HepG2 (cell line): ENCODE measurements around the gene SNN. TPM values are rescaled to one million over a fixed set of nuclear protein-coding genes. Genes with fewer than 3 reads are reported as not detected.

Experiments used
- BRCA1 ChIP-seq: sonication (generic); formaldehyde crosslinking; IDR thresholded peaks from 2 replicates; pipeline ENCODE4 v1.4.0; 2020; ENCODE audit warnings: missing genetic modification reagents
- FOXK1 ChIP-seq: sonication (generic); formaldehyde crosslinking; IDR thresholded peaks from 2 replicates; pipeline ENCODE4 v1.4.0; 2020; ENCODE audit warnings: low read depth, missing genetic modification reagents, borderline replicate concordance
- HNRNPH1 ChIP-seq: fragments of 200-400 bp; formaldehyde crosslinking; optimal IDR thresholded peaks from 2 replicates; pipeline ENCODE3; 2017; ENCODE audit warnings: mild to moderate bottlenecking, low read depth, low read length
- ONECUT2 ChIP-seq: sonication (generic); formaldehyde crosslinking; IDR thresholded peaks from 2 replicates; pipeline ENCODE4 v1.4.0; 2020; ENCODE audit warnings: missing genetic modification reagents
- RCOR2 ChIP-seq: IDR thresholded peaks from 2 replicates; pipeline ENCODE4 v1.6.1; 2016; ENCODE audit warnings: missing biosample characterization, missing genetic modification reagents
- YY1 ChIP-seq: IDR thresholded peaks from 2 replicates; pipeline ENCODE4 v1.6.1; 2011; ENCODE audit warnings: low read length, low read depth, moderate library complexity, mild to moderate bottlenecking; ENCODE audit not compliant: insufficient read depth, insufficient replicate concordance
- ZBTB40 ChIP-seq, 2 experiments: fragments of 450-650 bp in 1 of 2; sonication (generic) in 1 of 2; formaldehyde crosslinking in 1 of 2; IDR thresholded peaks; 2 replicates each; pipeline versions ENCODE4 v1.6.1 to v1.8.0; 2016 to 2022; ENCODE audit warnings: antibody characterized with exemption in 1 of 2, mild to moderate bottlenecking in 1 of 2, missing genetic modification reagents in 1 of 2
- ZNF234 ChIP-seq: sonication (generic); formaldehyde crosslinking; conservative IDR thresholded peaks from 2 replicates; pipeline ENCODE4 v1.5.1; 2020; ENCODE audit warnings: mild to moderate bottlenecking, missing genetic modification reagents
- ZNF337 ChIP-seq: sonication (generic); formaldehyde crosslinking; IDR thresholded peaks from 2 replicates; pipeline ENCODE4 v1.5.1; 2020; ENCODE audit warnings: missing genetic modification reagents, low read depth, mild to moderate bottlenecking, borderline replicate concordance
- ZNF547 ChIP-seq: sonication (generic); formaldehyde crosslinking; IDR thresholded peaks from 2 replicates; pipeline ENCODE4 v1.5.1; 2020; ENCODE audit warnings: mild to moderate bottlenecking, missing genetic modification reagents
- ZNF646 ChIP-seq: sonication (generic); formaldehyde crosslinking; IDR thresholded peaks from 2 replicates; pipeline ENCODE4 v1.9.0; 2021; ENCODE audit warnings: mild to moderate bottlenecking, missing genetic modification reagents
- ZNF737 ChIP-seq: sonication (generic); formaldehyde crosslinking; IDR thresholded peaks from 2 replicates; pipeline ENCODE4 v1.5.0; 2020; ENCODE audit warnings: missing genetic modification reagents, mild to moderate bottlenecking, borderline replicate concordance
- polyA plus RNA-seq, 8 experiments: library from polyadenylated mRNA; depleted of rRNA in 3 of 8; stranded (reverse) in 7 of 8; unstranded in 1 of 8; fragments of >200 nt; fragmentation: Illumina TruSeq in 4 of 8; extraction: Trizol in 4 of 8; gene quantifications; 2 replicates each; pipeline versions ENCODE4 v1.2.1 to v1.2.3, GENCODE V29; 2011 to 2016; ENCODE audit warnings: low read depth in 4 of 8, missing spikeins in 1 of 8, mixed read lengths in 1 of 8; ENCODE audit not compliant: insufficient read depth in 1 of 8
- total RNA-seq, 5 experiments: library from RNA; depleted of rRNA; stranded (reverse); fragments of >200 nt; fragmentation: Illumina TruSeq; extraction: Trizol; gene quantifications; 2 replicates each; pipeline ENCODE4 v1.2.3, GENCODE V29; 2016; ENCODE audit warnings: low read depth in 1 of 5
- TF ChIP-seq, protein P1 (sequence below), 2 experiments: fragments of 450-650 bp in 1 of 2; sonication (generic) in 1 of 2; formaldehyde crosslinking; IDR thresholded peaks; 2 replicates each; pipeline versions ENCODE4 v1.5.0 to v1.8.0; 2020 to 2022; ENCODE audit warnings: mild to moderate bottlenecking in 1 of 2, missing genetic modification reagents in 1 of 2

SNN gene
- total and polyA plus RNA-seq, 2 of the 13 experiments (the other 11 are each of a cell fraction or from before 2014, with no cell fraction given), result 5.2 to 8.4 TPM

GRCh38 chr16:11632455-11632939 lies 35.8 kb upstream of the SNN start (continued):
- no peak for TF ChIP-seq FOXK1 (CRISPR knock-in tag)
- TF ChIP-seq, protein P1, sequence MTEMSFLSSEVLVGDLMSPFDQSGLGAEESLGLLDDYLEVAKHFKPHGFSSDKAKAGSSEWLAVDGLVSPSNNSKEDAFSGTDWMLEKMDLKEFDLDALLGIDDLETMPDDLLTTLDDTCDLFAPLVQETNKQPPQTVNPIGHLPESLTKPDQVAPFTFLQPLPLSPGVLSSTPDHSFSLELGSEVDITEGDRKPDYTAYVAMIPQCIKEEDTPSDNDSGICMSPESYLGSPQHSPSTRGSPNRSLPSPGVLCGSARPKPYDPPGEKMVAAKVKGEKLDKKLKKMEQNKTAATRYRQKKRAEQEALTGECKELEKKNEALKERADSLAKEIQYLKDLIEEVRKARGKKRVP (CRISPR knock-in tag; IDR thresholded peaks at IDR 0.05), result no peak
- TF ChIP-seq HNRNPH1, result no peak
- TF ChIP-seq ZBTB40 (IDR thresholded peaks at IDR 0.05), result no peak
- TF ChIP-seq ZBTB40 (CRISPR knock-in tag; IDR thresholded peaks at IDR 0.05), result peak; percentile 54; the same call in 1 of the 2 replicates
- no peak for TF ChIP-seq BRCA1 (CRISPR knock-in tag)
- TF ChIP-seq ZNF337 (CRISPR knock-in tag), result no peak
- no peak for TF ChIP-seq ZNF547 (CRISPR knock-in tag)
- TF ChIP-seq ZNF234 (CRISPR knock-in tag), result peak; percentile 54; the same call in 1 of the 2 replicates
- no peak for TF ChIP-seq RCOR2 (CRISPR knock-in tag)
- TF ChIP-seq ZNF737 (CRISPR knock-in tag), result no peak
- no peak for TF ChIP-seq ONECUT2 (CRISPR knock-in tag)
- no peak for TF ChIP-seq YY1
- TF ChIP-seq ZNF646, result no peak
